WTC11 (cell line): ENCODE data around the gene PITPNM2. TPM values are rescaled to one million over a fixed set of nuclear protein-coding genes. Genes with fewer than 3 reads are reported as not detected.

Experiments
- ATAC-seq: fragments of 200-7000 bp; cut with Tn5 transposase; 2 replicates; pipeline ENCODE4 v1.10.0; 2021; ENCODE audit warnings: mild to moderate bottlenecking, moderate library complexity
- CTCF ChIA-PET: fragments of 300-600 bp; sonication (Branson Sonifier 250); formaldehyde crosslinking; loops from one replicate; lab custom pipeline; 2021; ENCODE audit warnings: antibody characterized with exemption; lab: Charles Lee
- POLR2A ChIA-PET: fragments of 350-600 bp; sonication (Branson Sonifier 250); formaldehyde crosslinking; loops from one replicate; lab custom pipeline; 2021; ENCODE audit warnings: antibody characterized with exemption; lab: Charles Lee
- DNase-seq: peaks from one replicate; pipeline ENCODE4 v3.0.0; 2021; ENCODE audit warnings: low spot score
- H3K27ac Mint-ChIP-seq: 2 replicates; pipeline ENCODE4 v1.8.0; 2021; ENCODE audit warnings: mixed read lengths
- H3K27me3 Mint-ChIP-seq: 2 replicates; pipeline ENCODE4 v1.8.0; 2021; ENCODE audit warnings: low read depth, mild to moderate bottlenecking, moderate library complexity, mixed read lengths
- H3K36me3 Mint-ChIP-seq: 2 replicates; pipeline ENCODE4 v1.8.0; 2021; ENCODE audit warnings: mixed read lengths
- H3K4me1 Mint-ChIP-seq: 2 replicates; pipeline ENCODE4 v1.8.0; 2022; ENCODE audit warnings: mixed read lengths
- H3K4me3 Mint-ChIP-seq: 2 replicates; pipeline ENCODE4 v1.8.0; 2021; ENCODE audit warnings: mild to moderate bottlenecking, moderate library complexity, mixed read lengths
- H3K9me3 Mint-ChIP-seq: 2 replicates; pipeline ENCODE4 v1.8.0; 2021; ENCODE audit warnings: mixed read lengths
- ARID4B ChIP-seq: sonication (generic); formaldehyde crosslinking; IDR thresholded peaks from 2 replicates; pipeline ENCODE4 v1.8.0; 2023; ENCODE audit warnings: missing genetic modification reagents, mild to moderate bottlenecking, borderline replicate concordance
- ATF3 ChIP-seq: sonication (generic); formaldehyde crosslinking; conservative IDR thresholded peaks from 2 replicates; pipeline ENCODE4 v1.8.1; 2022; ENCODE audit warnings: mild to moderate bottlenecking, missing genetic modification reagents
- ATF6 ChIP-seq: sonication (generic); formaldehyde crosslinking; IDR thresholded peaks from 2 replicates; pipeline ENCODE4 v1.8.1; 2023; ENCODE audit warnings: mild to moderate bottlenecking, missing genetic modification reagents
- CREB1 ChIP-seq: sonication (generic); formaldehyde crosslinking; IDR thresholded peaks from 2 replicates; pipeline ENCODE4 v1.8.0; 2023; ENCODE audit warnings: mild to moderate bottlenecking, missing genetic modification reagents
- ERG ChIP-seq: fragments of 250-450 bp; sonication (Bioruptor Pico); IDR thresholded peaks from 2 replicates; pipeline ENCODE4 v1.8.0; 2021; ENCODE audit warnings: mild to moderate bottlenecking
- IRF1 ChIP-seq: sonication (generic); formaldehyde crosslinking; IDR thresholded peaks from 2 replicates; pipeline ENCODE4 v1.8.0; 2023; ENCODE audit warnings: missing genetic modification reagents
- KAT7 ChIP-seq: sonication (generic); formaldehyde crosslinking; IDR thresholded peaks from 2 replicates; pipeline ENCODE4 v1.8.1; 2023; ENCODE audit warnings: missing genetic modification reagents, mild to moderate bottlenecking, borderline replicate concordance
- PRRX2 ChIP-seq: fragments of 250-450 bp; sonication (Bioruptor Pico); IDR thresholded peaks from 2 replicates; pipeline ENCODE4 v1.8.0; 2021; ENCODE audit warnings: mild to moderate bottlenecking
- RELA ChIP-seq: sonication (generic); formaldehyde crosslinking; IDR thresholded peaks from 2 replicates; pipeline ENCODE4 v1.8.1; 2022; ENCODE audit warnings: missing genetic modification reagents, mild to moderate bottlenecking, borderline replicate concordance
- ZBTB43 ChIP-seq: sonication (generic); formaldehyde crosslinking; IDR thresholded peaks from 2 replicates; pipeline ENCODE4 v1.8.1; 2023; ENCODE audit warnings: mild to moderate bottlenecking, missing genetic modification reagents
- ZNF121 ChIP-seq: sonication (generic); formaldehyde crosslinking; IDR thresholded peaks from 2 replicates; pipeline ENCODE4 v1.8.0; 2023; ENCODE audit warnings: missing genetic modification reagents
- ZNF138 ChIP-seq: sonication (generic); formaldehyde crosslinking; conservative IDR thresholded peaks from 2 replicates; pipeline ENCODE4 v1.8.1; 2022; ENCODE audit warnings: mild to moderate bottlenecking, moderate library complexity, missing genetic modification reagents
- ZNF281 ChIP-seq: sonication (generic); formaldehyde crosslinking; IDR thresholded peaks from 2 replicates; pipeline ENCODE4 v1.8.0; 2023; ENCODE audit warnings: mild to moderate bottlenecking, missing genetic modification reagents
- ZNF423 ChIP-seq: fragments of 250-450 bp; sonication (Bioruptor Pico); IDR thresholded peaks from 2 replicates; pipeline ENCODE4 v2.1.2; 2022; ENCODE audit warnings: mild to moderate bottlenecking, moderate library complexity
- ZNF512 ChIP-seq: sonication (generic); formaldehyde crosslinking; IDR thresholded peaks from 2 replicates; pipeline ENCODE4 v1.8.1; 2022; ENCODE audit warnings: missing genetic modification reagents, borderline replicate concordance
- total RNA-seq: library from RNA; stranded (reverse); gene quantifications from 3 replicates; pipeline ENCODE4 v1.2.3, GENCODE V29; 2021

The PITPNM2 gene
- total RNA-seq, 1 experiment from 2014 or later = 8.2 TPM

- TF ChIP-seq ZNF512 (CRISPR knock-in tag) (no peak), ZNF121 (CRISPR knock-in tag) (no peak), ARID4B (CRISPR knock-in tag) (no peak), ATF6 (CRISPR knock-in tag) (no peak), PRRX2 (CRISPR knock-in tag) (no peak), ATF3 (CRISPR knock-in tag) (no peak)
Observed at GRCh38 chr12:123106640-123107359, 44.1 kb downstream of the PITPNM2 start (continued).

GRCh38 chr12:123105211-123105826 is 45.6 kb downstream of the PITPNM2 start:
- no peaks in the 10 kb centered on the region for H3K9me3 Mint-ChIP-seq
- H3K36me3 Mint-ChIP-seq = no peaks in the 10 kb centered on the region
- ATAC-seq = peak; percentile 14; the same call in 1 of the 2 replicates
- peak overlapping the region; percentile 55 for H3K27ac Mint-ChIP-seq
- TF ChIP-seq KAT7 (CRISPR knock-in tag) = no peak
- TF ChIP-seq ZNF423 = peak; percentile 97
- TF ChIP-seq ZNF138 (CRISPR knock-in tag) = no peak
- no peak overlapping the region; the same call in 1 of the 2 replicates for H3K4me3 Mint-ChIP-seq
- H3K4me1 Mint-ChIP-seq = peaks cover 67% of the 10 kb centered on the region
- no peaks in the 10 kb centered on the region; the same call in 1 of the 2 replicates for H3K27me3 Mint-ChIP-seq
- POLR2A ChIA-PET = interaction anchor here (1.1 kb wide), 1 partner anchor 14 kb away, joined by 4 read pairs; no protein-coding TSS in a partner anchor
- DNase-seq = peak; percentile 34
- CTCF ChIA-PET = interaction anchor here (1.2 to 1.6 kb wide), 3 partner anchors 42 to 238 kb away, joined by 3 to 4 read pairs (median 4); no protein-coding TSS in a partner anchor

GRCh38 chr12:123104809-123105208 is 46.1 kb downstream of the PITPNM2 start:
- H3K4me1 Mint-ChIP-seq = peaks cover 67% of the 10 kb centered on the region
- H3K27ac Mint-ChIP-seq = peak overlapping the region; percentile 55
- H3K27me3 Mint-ChIP-seq = no peaks in the 10 kb centered on the region; the same call in 1 of the 2 replicates
- no peaks in the 10 kb centered on the region for H3K9me3 Mint-ChIP-seq
- DNase-seq = no peak
- no peak overlapping the region for H3K4me3 Mint-ChIP-seq
- ChIA-PET POLR2A (interaction anchor here (1.1 kb wide), 1 partner anchor 14 kb away, joined by 4 read pairs; no protein-coding TSS in a partner anchor), CTCF (interaction anchor here (0.6 to 1.6 kb wide), 4 partner anchors 10 to 237 kb away, joined by 3 to 4 read pairs (median 4); no protein-coding TSS in a partner anchor)
- H3K36me3 Mint-ChIP-seq = no peaks in the 10 kb centered on the region
- peak; percentile 25 for ATAC-seq
- no peak for TF ChIP-seq CREB1 (CRISPR knock-in tag)
- TF ChIP-seq RELA (CRISPR knock-in tag) = no peak
- no peak for TF ChIP-seq IRF1 (CRISPR knock-in tag)
- no peak for TF ChIP-seq ERG (CRISPR knock-in tag)
- no peak for TF ChIP-seq ZNF281 (CRISPR knock-in tag)
- no peak for TF ChIP-seq PRRX2 (CRISPR knock-in tag)
- TF ChIP-seq ZBTB43 (CRISPR knock-in tag) = no peak
